Measurements from ENCODE around the gene ERVW-1.

ERVW-1 gene

DNA sequence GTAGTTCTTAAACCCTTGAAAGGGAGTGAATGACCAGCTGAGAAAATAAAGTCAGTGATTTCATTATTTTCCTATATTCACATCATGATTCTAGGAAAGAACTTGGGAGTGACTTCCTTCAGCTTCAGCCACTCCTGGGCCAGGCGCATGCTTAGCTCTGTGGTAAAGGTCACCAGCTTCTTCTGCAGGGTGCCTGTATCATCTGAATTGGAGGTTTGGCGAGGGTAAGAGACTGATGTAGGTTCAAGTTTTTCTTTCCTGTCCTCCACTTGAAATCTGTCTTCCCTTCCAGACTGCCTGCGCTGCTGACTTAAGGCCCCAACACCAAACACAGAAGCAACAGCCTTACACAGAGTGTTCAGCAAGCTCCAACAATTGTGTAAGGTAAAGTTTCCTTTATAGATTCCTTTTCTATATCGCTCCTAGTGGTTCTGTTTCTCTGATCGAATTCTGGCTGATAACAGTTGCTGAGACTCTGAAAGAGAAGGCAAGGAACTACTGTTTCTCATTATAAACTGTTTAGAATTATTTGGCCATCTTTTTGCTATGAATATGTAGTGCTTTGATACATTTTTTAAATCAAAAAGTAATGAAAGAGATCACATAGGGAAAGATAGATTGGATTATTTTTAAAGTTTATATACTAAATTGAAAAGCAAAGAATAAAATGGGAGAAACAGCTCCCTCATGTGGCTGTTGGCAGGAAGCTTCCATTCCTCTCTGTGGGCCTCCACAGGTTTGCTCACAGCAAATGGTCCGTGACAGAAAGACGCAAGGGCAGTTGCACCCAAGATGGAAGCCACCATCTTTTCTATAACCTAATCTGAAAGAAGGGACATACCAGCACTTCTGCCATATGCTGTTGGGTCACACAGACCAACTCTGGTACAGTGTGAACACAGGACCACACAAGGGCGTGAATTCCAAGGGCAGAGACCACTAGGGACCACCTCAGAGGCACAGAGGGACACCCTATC, 16.4 kb downstream of the ERVW-1 start:
- no peaks in the 10 kb centered on the region for H3K36me3 ChIP-seq (ENCODE audit: control insufficient read depth, insufficient read depth, low read length)
- no peaks in the 10 kb centered on the region for H3K79me2 ChIP-seq
- no peak overlapping the region for H3K27ac ChIP-seq
- TF ChIP-seq, protein P1, sequence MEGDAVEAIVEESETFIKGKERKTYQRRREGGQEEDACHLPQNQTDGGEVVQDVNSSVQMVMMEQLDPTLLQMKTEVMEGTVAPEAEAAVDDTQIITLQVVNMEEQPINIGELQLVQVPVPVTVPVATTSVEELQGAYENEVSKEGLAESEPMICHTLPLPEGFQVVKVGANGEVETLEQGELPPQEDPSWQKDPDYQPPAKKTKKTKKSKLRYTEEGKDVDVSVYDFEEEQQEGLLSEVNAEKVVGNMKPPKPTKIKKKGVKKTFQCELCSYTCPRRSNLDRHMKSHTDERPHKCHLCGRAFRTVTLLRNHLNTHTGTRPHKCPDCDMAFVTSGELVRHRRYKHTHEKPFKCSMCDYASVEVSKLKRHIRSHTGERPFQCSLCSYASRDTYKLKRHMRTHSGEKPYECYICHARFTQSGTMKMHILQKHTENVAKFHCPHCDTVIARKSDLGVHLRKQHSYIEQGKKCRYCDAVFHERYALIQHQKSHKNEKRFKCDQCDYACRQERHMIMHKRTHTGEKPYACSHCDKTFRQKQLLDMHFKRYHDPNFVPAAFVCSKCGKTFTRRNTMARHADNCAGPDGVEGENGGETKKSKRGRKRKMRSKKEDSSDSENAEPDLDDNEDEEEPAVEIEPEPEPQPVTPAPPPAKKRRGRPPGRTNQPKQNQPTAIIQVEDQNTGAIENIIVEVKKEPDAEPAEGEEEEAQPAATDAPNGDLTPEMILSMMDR (IDR thresholded peaks at IDR 0.05), result peak; percentile 64
- H3K4me3 ChIP-seq (ENCODE audit: low read depth, low read length), result no peak overlapping the region
- no peaks in the 10 kb centered on the region for H3K27me3 ChIP-seq (ENCODE audit: control insufficient read depth, insufficient read depth, low read length)
- no peak overlapping the region for H3K9ac ChIP-seq
- H3K9me3 ChIP-seq (ENCODE audit: control insufficient read depth, low read length), result no peaks in the 10 kb centered on the region
- H2AFZ ChIP-seq, result peak overlapping the region; percentile 2
- no peaks in the 10 kb centered on the region for H3K4me1 ChIP-seq
- H3K4me2 ChIP-seq (ENCODE audit: low read length), result peak overlapping the region; percentile 17

DNA sequence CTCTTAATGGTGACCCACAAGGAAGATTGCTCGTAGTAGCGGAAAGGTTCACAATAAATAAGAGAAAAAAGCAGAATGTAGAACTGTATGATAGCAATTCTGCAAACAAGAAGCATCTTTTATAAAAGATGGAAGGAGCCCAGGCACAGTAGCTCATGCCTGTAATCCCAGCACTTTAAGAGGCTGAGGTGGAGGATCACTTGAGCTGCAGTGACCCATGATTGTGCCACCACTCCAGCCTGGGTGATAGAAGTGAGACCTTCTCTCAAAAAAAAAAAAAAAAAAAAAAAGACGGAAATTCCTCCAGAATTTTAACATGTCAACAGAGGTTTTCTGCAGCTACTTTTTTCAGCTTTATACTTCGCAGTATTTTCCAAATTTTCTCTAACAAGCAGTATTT, 17.2 kb downstream of the ERVW-1 start:
- no peaks in the 10 kb centered on the region for H3K36me3 ChIP-seq (ENCODE audit: control insufficient read depth, insufficient read depth, low read length)
- H3K79me2 ChIP-seq, result no peaks in the 10 kb centered on the region
- H3K27ac ChIP-seq, result no peak overlapping the region
- H3K27me3 ChIP-seq (ENCODE audit: control insufficient read depth, insufficient read depth, low read length), result no peaks in the 10 kb centered on the region
- H3K4me2 ChIP-seq (ENCODE audit: low read length), result no peak overlapping the region
- H2AFZ ChIP-seq, result no peak overlapping the region
- H3K4me3 ChIP-seq (ENCODE audit: low read depth, low read length), result no peak overlapping the region
- TF ChIP-seq, protein P1 (IDR thresholded peaks at IDR 0.05), result no peak
- no peak overlapping the region for H3K9ac ChIP-seq
- H3K4me1 ChIP-seq, result no peaks in the 10 kb centered on the region
- no peaks in the 10 kb centered on the region for H3K9me3 ChIP-seq (ENCODE audit: control insufficient read depth, low read length)

DNA sequence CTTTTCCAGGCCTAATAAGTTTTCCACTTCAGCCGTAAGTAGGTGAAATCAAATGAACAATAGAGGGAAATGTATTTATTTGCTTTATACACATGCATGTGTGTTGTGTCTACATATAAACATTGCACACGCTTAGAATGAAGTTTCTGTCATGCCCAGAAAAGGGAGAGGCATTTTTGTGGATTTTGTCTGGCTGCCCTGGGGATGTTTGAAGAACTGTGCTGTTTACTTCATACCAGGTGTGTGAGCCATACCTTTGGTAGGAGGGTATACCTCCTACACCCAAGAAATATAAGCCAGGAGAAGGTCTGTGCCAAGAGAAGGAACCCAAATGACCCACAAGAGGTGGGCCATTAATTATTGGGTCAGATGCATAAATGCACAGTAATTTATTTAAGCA, 17.6 kb downstream of the ERVW-1 start:
- Histone ChIP-seq H3K4me2 (ENCODE audit: low read length) (no peak overlapping the region), H3K36me3 (ENCODE audit: control insufficient read depth, insufficient read depth, low read length) (no peaks in the 10 kb centered on the region), H3K27me3 (ENCODE audit: control insufficient read depth, insufficient read depth, low read length) (no peaks in the 10 kb centered on the region), H3K9me3 (ENCODE audit: control insufficient read depth, low read length) (no peaks in the 10 kb centered on the region), H2AFZ (no peak overlapping the region), H3K4me3 (ENCODE audit: low read depth, low read length) (no peak overlapping the region), H3K79me2 (no peaks in the 10 kb centered on the region), H3K4me1 (no peaks in the 10 kb centered on the region), H3K27ac (no peak overlapping the region), H3K9ac (no peak overlapping the region)
- TF ChIP-seq, protein P1 (IDR thresholded peaks at IDR 0.05), result no peak

DNA sequence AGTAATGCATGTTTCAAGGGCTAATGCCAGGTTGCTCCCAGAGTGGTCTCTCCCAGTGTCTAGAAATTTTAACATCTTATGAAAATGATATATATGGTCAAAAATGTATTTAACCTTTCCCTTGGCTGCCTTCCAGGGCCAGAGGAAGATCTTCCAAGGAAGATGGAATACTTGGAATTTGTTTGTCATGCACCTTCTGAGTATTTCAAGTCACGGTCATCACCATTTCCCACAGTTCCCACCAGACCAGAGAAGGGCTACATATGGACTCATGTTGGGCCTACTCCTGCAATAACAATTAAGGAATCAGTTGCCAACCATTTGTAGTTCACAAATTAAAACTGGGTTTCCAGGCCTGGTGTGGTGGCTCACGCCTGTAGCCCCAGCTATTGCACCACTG, 21.5 kb downstream of the ERVW-1 start:
- Histone ChIP-seq H3K9ac (no peak overlapping the region), H3K9me3 (ENCODE audit: control insufficient read depth, low read length) (no peaks in the 10 kb centered on the region), H3K79me2 (no peaks in the 10 kb centered on the region), H3K4me2 (ENCODE audit: low read length) (no peak overlapping the region), H3K4me3 (ENCODE audit: low read depth, low read length) (no peak overlapping the region), H3K27ac (no peak overlapping the region), H3K27me3 (ENCODE audit: control insufficient read depth, insufficient read depth, low read length) (no peaks in the 10 kb centered on the region), H2AFZ (no peak overlapping the region), H3K36me3 (ENCODE audit: control insufficient read depth, insufficient read depth, low read length) (no peaks in the 10 kb centered on the region), H3K4me1 (no peaks in the 10 kb centered on the region)
- TF ChIP-seq, protein P1 (IDR thresholded peaks at IDR 0.05), result no peak

Measured in parathyroid adenoma (tissue), 2 donors.